A673 (cell line): ENCODE results near the gene USP1. TPM values are rescaled to one million over a fixed set of nuclear protein-coding genes. Genes with fewer than 3 reads are reported as not detected.
A peak's percentile ranks its signal among the peaks of the same experiment; 100 is the strongest.

Experiments
- BruUV-seq: library from RNA; stranded (reverse); fragments of 400-500 nt; replicated peaks from 2 replicates; lab custom pipeline; 2021; lab: Mats Ljungman, UMichigan
- CTCF ChIA-PET: fragments of 300-600 bp; sonication (Branson Sonifier 250); formaldehyde crosslinking; loops from one replicate; lab custom pipeline; 2022; ENCODE audit warnings: antibody characterized with exemption; lab: Charles Lee
- POLR2A ChIA-PET: fragments of 300-600 bp; sonication (Branson Sonifier 250); formaldehyde crosslinking; loops from one replicate; lab custom pipeline; 2022; ENCODE audit warnings: antibody characterized with exemption; ENCODE audit not compliant: low non-redundant PET; lab: Charles Lee
- DNase-seq: peaks from one replicate; pipeline ENCODE4 v3.0.0-alpha.2; 2015; ENCODE audit warnings: low spot score
- H3K27ac ChIP-seq: fragments of 200-600 bp; sonication (generic); 2 replicates; pipeline ENCODE4 v1.5.1; 2016; ENCODE audit warnings: mixed run types, low read depth, mild to moderate bottlenecking, mixed read lengths, antibody characterized with exemption, low read length; ENCODE audit not compliant: poor library complexity, severe bottlenecking
- H3K27me3 ChIP-seq: fragments of 200-600 bp; sonication (generic); replicated peaks from 2 replicates; pipeline ENCODE4 v1.6.1; 2017; ENCODE audit warnings: mixed run types, low read depth, mild to moderate bottlenecking, mixed read lengths, antibody characterized with exemption, low read length; ENCODE audit not compliant: insufficient read depth, poor library complexity
- H3K36me3 ChIP-seq: fragments of 200-600 bp; sonication (generic); 2 replicates; pipeline ENCODE4 v1.6.1; 2016; ENCODE audit warnings: mixed run types, mild to moderate bottlenecking, mixed read lengths, antibody characterized with exemption, low read length; ENCODE audit not compliant: insufficient read depth, poor library complexity, severe bottlenecking
- H3K4me1 ChIP-seq: fragments of 200-600 bp; sonication (generic); 2 replicates; pipeline ENCODE4 v1.6.1; 2017; ENCODE audit warnings: mixed run types, mild to moderate bottlenecking, mixed read lengths, antibody characterized with exemption, low read length; ENCODE audit not compliant: insufficient read depth, poor library complexity, severe bottlenecking
- H3K4me3 ChIP-seq: fragments of 200-600 bp; sonication (generic); 2 replicates; pipeline ENCODE4 v1.5.1; 2016; ENCODE audit warnings: low read depth, mixed run types, mild to moderate bottlenecking, mixed read lengths, low read length; ENCODE audit not compliant: poor library complexity, severe bottlenecking
- H3K9me3 ChIP-seq: fragments of 200-600 bp; sonication (generic); 2 replicates; pipeline ENCODE4 v1.6.1; 2016; ENCODE audit warnings: mixed run types, low read depth, mild to moderate bottlenecking, mixed read lengths, antibody characterized with exemption, low read length; ENCODE audit not compliant: poor library complexity, severe bottlenecking
- EZH2 ChIP-seq: fragments of 200-600 bp; sonication (generic); IDR thresholded peaks from 2 replicates; pipeline ENCODE4 v1.6.1; 2017; ENCODE audit warnings: borderline replicate concordance, low read depth, mild to moderate bottlenecking, mixed read lengths, antibody characterized with exemption, low read length; ENCODE audit not compliant: poor library complexity, severe bottlenecking
- intact Hi-C: fragments of 100-400 bp; cut with micrococcal nuclease; formaldehyde crosslinking; loops from one replicate; pipeline ENCODE4 v1.10.0; 2022; ENCODE audit not compliant: unreplicated experiment
- total RNA-seq: library from RNA; stranded (reverse); gene quantifications from 2 replicates; pipeline ENCODE4 v1.2.3, GENCODE V29; 2021
- TF ChIP-seq, protein P1 (sequence below): fragments of 300-800, 200-600 bp; sonication (generic); conservative IDR thresholded peaks from 2 replicates; pipeline ENCODE4 v1.5.1; 2017; ENCODE audit warnings: low read depth, mild to moderate bottlenecking, antibody characterized with exemption, low read length, moderate library complexity, mixed read lengths

USP1 gene
- total RNA-seq, 1 experiment from 2014 or later: 90.0 TPM

DNA sequence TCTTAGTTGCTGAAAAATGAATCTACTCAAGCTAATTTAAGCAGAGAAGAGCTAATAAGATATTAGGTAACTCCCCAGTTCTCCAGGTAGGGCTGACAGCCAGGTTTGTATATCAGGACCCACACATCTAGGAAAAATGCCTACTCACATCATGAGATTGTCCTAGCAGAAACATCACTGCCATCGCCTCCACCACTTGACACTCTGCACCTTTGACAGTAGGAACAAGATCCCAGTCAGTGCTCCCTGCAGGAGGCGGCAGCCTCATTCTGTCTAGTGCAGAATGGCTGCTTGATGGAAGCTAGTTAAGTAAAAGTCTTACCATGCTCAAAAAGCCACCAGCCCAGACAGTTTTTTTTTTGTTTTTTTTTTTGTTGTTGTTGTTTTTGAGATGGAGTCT, 31.6 kb upstream of the USP1 start:
- intact Hi-C loops: loop anchor here (5.0 kb wide), 1 partner anchor 133 kb away; no protein-coding TSS in a partner anchor
- H3K36me3 ChIP-seq: no peaks in the 10 kb centered on the region
- no peak for DNase-seq
- ChIA-PET CTCF (interaction anchor here (0.6 kb wide), 1 partner anchor 54 kb away, joined by 3 read pairs; no protein-coding TSS in a partner anchor), POLR2A (no interaction called here)
- no peaks in the 10 kb centered on the region for H3K4me1 ChIP-seq
- H3K27me3 ChIP-seq: peaks cover 3% of the 10 kb centered on the region
- H3K27ac ChIP-seq: no peak overlapping the region
- H3K4me3 ChIP-seq: no peak overlapping the region
- H3K9me3 ChIP-seq: no peaks in the 10 kb centered on the region
- no TSS peak for BruUV-seq
- TF ChIP-seq, protein P1, sequence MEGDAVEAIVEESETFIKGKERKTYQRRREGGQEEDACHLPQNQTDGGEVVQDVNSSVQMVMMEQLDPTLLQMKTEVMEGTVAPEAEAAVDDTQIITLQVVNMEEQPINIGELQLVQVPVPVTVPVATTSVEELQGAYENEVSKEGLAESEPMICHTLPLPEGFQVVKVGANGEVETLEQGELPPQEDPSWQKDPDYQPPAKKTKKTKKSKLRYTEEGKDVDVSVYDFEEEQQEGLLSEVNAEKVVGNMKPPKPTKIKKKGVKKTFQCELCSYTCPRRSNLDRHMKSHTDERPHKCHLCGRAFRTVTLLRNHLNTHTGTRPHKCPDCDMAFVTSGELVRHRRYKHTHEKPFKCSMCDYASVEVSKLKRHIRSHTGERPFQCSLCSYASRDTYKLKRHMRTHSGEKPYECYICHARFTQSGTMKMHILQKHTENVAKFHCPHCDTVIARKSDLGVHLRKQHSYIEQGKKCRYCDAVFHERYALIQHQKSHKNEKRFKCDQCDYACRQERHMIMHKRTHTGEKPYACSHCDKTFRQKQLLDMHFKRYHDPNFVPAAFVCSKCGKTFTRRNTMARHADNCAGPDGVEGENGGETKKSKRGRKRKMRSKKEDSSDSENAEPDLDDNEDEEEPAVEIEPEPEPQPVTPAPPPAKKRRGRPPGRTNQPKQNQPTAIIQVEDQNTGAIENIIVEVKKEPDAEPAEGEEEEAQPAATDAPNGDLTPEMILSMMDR: no peak
- TF ChIP-seq EZH2: no peak

DNA sequence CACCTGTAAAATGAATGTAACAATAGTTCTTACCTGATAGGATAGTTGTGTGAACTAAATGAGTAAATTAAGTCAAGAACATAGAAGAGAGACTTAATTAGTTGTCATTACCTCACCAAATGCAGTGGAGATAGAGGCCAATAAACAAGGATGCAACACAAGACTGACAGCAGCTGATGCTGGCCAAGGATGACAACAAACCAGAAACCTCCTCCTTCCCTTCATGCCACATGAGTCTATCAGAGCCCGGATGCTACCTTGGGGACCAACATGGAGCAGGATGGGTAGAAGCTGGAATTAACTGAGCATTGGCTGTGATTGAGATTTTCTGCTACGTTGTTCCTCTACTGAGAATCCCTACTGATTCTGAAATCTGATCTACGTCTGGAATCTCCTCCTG, 30.3 kb upstream of the USP1 start:
- TF ChIP-seq, protein P1: no peak
- TF ChIP-seq EZH2: no peak
- no peaks in the 10 kb centered on the region for H3K4me1 ChIP-seq
- intact Hi-C loops: loop anchor here (5.0 kb wide), 1 partner anchor 134 kb away; no protein-coding TSS in a partner anchor
- no peak overlapping the region for H3K27ac ChIP-seq
- POLR2A ChIA-PET: no interaction called here
- BruUV-seq: no TSS peak
- CTCF ChIA-PET: interaction anchor here (0.5 kb wide), 1 partner anchor 231 kb away, joined by 4 read pairs; no protein-coding TSS in a partner anchor
- H3K36me3 ChIP-seq: no peaks in the 10 kb centered on the region
- no peaks in the 10 kb centered on the region for H3K9me3 ChIP-seq
- H3K4me3 ChIP-seq: no peak overlapping the region
- peaks cover 3% of the 10 kb centered on the region for H3K27me3 ChIP-seq
- no peak for DNase-seq

DNA sequence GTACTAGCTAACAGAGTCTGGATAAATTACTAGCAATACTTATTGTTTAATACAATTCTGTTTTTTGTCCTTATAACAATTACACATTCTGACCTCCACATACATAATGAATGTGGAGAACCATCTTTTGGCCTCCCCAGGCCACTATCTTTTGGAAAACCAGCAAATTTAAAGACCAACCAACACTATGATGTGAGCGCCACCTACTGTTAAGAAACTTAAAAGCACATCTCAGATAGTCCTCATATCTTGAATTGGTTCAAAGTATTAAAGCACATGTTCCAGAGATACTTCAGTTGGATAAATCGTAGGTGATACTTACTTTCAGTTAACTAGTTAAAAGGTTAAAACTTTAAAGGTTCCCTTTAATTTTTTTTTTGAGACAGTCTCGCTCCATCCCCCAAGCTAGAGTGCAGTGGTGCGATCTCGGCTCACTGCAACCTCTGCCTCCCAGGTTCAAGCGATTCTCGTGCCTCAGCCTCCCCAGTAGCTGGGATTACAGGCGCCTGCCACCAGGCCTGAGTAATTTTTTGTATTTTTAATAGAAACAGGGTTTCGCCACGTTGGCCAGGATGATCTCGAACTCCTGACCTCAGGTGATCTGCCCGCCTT, 29.3 kb upstream of the USP1 start:
- H3K27ac ChIP-seq: no peak overlapping the region
- TF ChIP-seq, protein P1: peak; percentile 87
- no peak for TF ChIP-seq EZH2
- H3K36me3 ChIP-seq: no peaks in the 10 kb centered on the region
- no TSS peak for BruUV-seq
- intact Hi-C loops: loop anchor here (1.0 to 5.0 kb wide), 2 partner anchors 135 to 232 kb away; no protein-coding TSS in a partner anchor
- peak; percentile 73 for DNase-seq
- H3K27me3 ChIP-seq: peaks cover 3% of the 10 kb centered on the region
- ChIA-PET CTCF (interaction anchor here (0.5 to 0.7 kb wide), 2 partner anchors 232 to 1107 kb away, joined by 3 to 4 read pairs; no protein-coding TSS in a partner anchor), POLR2A (no interaction called here)
- H3K4me1 ChIP-seq: no peaks in the 10 kb centered on the region
- no peaks in the 10 kb centered on the region for H3K9me3 ChIP-seq
- no peak overlapping the region for H3K4me3 ChIP-seq
